GM12878 (cell line): ENCODE results near the gene WWOX. TPM values are rescaled to one million over a fixed set of nuclear protein-coding genes. Genes with fewer than 3 reads are reported as not detected.

Experiments used
- ATAC-seq: fragments of 200-7000 bp; cut with Tn5 transposase; 3 replicates; pipeline ENCODE4 v1.9.1; 2020; ENCODE audit warnings: mild to moderate bottlenecking, moderate library complexity
- BruUV-seq: library from RNA; stranded (reverse); fragments of 400-500 nt; replicated peaks from 2 replicates; lab custom pipeline; 2021; lab: Mats Ljungman, UMichigan
- CTCF ChIA-PET: fragments of 300-600 bp; sonication (Branson Sonifier 250); formaldehyde crosslinking; extraction: SDS; loops from one replicate; lab custom pipeline; 2021; ENCODE audit warnings: inconsistent platforms; lab: Yijun Ruan, JAX
- POLR2A ChIA-PET: fragments of 350-600 bp; formaldehyde crosslinking; extraction: SDS; loops from one replicate; lab custom pipeline; 2021; ENCODE audit warnings: inconsistent platforms; lab: Charles Lee
- RAD21 ChIA-PET: fragments of 300-600 bp; sonication (Branson Sonifier 250); formaldehyde crosslinking; loops from one replicate; lab custom pipeline; 2023; ENCODE audit warnings: antibody characterized with exemption; ENCODE audit not compliant: unreplicated experiment; lab: Charles Lee
- SMC1A ChIA-PET: fragments of 300-600 bp; sonication (Branson Sonifier 250); formaldehyde crosslinking; loops from one replicate; lab custom pipeline; 2023; ENCODE audit not compliant: unreplicated experiment, uncharacterized antibody; lab: Charles Lee
- DNase-seq: peaks from one replicate; pipeline ENCODE4 v3.0.0-alpha.2; 2011; ENCODE audit warnings: low read depth, low spot score
- FAIRE-seq: peaks from 3 replicates; lab custom pipeline; 2011; peaks lifted over from hg19 to GRCh38; lab: Jason Lieb, UNC
- H2AFZ ChIP-seq: 2 replicates; pipeline ENCODE4 v1.6.0; 2011; ENCODE audit warnings: low read depth, low read length, control low read depth; ENCODE audit not compliant: control insufficient read depth
- H3K27ac ChIP-seq: 2 replicates; pipeline ENCODE4 v1.5.1; 2011; ENCODE audit warnings: control low read depth; ENCODE audit not compliant: control insufficient read depth, insufficient read depth
- H3K27me3 ChIP-seq, 2 experiments: replicated peaks in 1 of 2; 2 replicates each; pipeline versions ENCODE4 v1.6.0 to v1.6.1; 2011; ENCODE audit warnings: low read length in 1 of 2; ENCODE audit not compliant: control insufficient read depth in 2 of 2, insufficient read depth in 2 of 2
- H3K36me3 ChIP-seq, 2 experiments: 2 replicates each; pipeline ENCODE4 v1.5.1; 2011; ENCODE audit warnings: low read length in 1 of 2; ENCODE audit not compliant: control insufficient read depth in 2 of 2, insufficient read depth in 2 of 2
- H3K4me1 ChIP-seq: 2 replicates; pipeline ENCODE4 v1.6.1; 2011; ENCODE audit warnings: mild to moderate bottlenecking, low read length, moderate library complexity, mixed read lengths; ENCODE audit not compliant: control insufficient read depth, insufficient read depth
- H3K4me2 ChIP-seq: 2 replicates; pipeline ENCODE4 v1.6.0; 2011; ENCODE audit warnings: control low read depth; ENCODE audit not compliant: control insufficient read depth, insufficient read depth
- H3K4me3 ChIP-seq: fragments of 200-600 bp; sonication (generic); 2 replicates; pipeline ENCODE4 v1.5.1; 2016
- H3K79me2 ChIP-seq: 2 replicates; pipeline ENCODE4 v1.6.0; 2011; ENCODE audit warnings: low read length; ENCODE audit not compliant: control insufficient read depth, insufficient read depth
- H3K9ac ChIP-seq: 2 replicates; pipeline ENCODE4 v1.8.0; 2011; ENCODE audit warnings: low read length, control low read depth, mixed read lengths; ENCODE audit not compliant: control insufficient read depth, insufficient read depth
- H3K9me3 ChIP-seq: replicated peaks from 3 replicates; pipeline ENCODE4 v1.5.1; 2011; ENCODE audit warnings: mild to moderate bottlenecking, low read length; ENCODE audit not compliant: control insufficient read depth, insufficient read depth
- H4K20me1 ChIP-seq: 2 replicates; pipeline ENCODE4 v1.6.0; 2011; ENCODE audit not compliant: control insufficient read depth, insufficient read depth
- CHD1 ChIP-seq: IDR thresholded peaks from 2 replicates; pipeline ENCODE4 v1.6.1; 2012; ENCODE audit warnings: low read depth, low read length, improper control_type of control experiment
- EZH2 ChIP-seq: IDR thresholded peaks from 2 replicates; pipeline ENCODE4 v1.6.1; 2012; ENCODE audit warnings: low read depth, mild to moderate bottlenecking, control low read depth, inconsistent platforms, low read length, borderline replicate concordance; ENCODE audit not compliant: control insufficient read depth
- FOXK2 ChIP-seq: fragments of 450-650 bp; IDR thresholded peaks from 2 replicates; pipeline ENCODE4 v1.6.1; 2017; ENCODE audit warnings: mild to moderate bottlenecking, moderate library complexity
- IRF3 ChIP-seq: fragments of 450-650 bp; IDR thresholded peaks from 2 replicates; pipeline ENCODE4 v1.6.1; 2014; ENCODE audit warnings: mild to moderate bottlenecking
- IRF4 ChIP-seq: IDR thresholded peaks from 2 replicates; pipeline ENCODE4 v1.6.1; 2011; ENCODE audit warnings: low read depth, low read length
- JUNB ChIP-seq: IDR thresholded peaks from 2 replicates; pipeline ENCODE4 v1.6.1; 2016; ENCODE audit warnings: antibody characterized with exemption, mild to moderate bottlenecking
- MAX ChIP-seq: IDR thresholded peaks from 2 replicates; pipeline ENCODE4 v1.6.1; 2012; ENCODE audit warnings: low read depth, low read length, improper control_type of control experiment
- PML ChIP-seq: IDR thresholded peaks from 2 replicates; pipeline ENCODE4 v1.6.1; 2012; ENCODE audit warnings: low read length, inconsistent platforms
- POLR2AphosphoS2 ChIP-seq: IDR thresholded peaks from 2 replicates; pipeline ENCODE4 v1.6.1; 2011; ENCODE audit warnings: low read depth, mild to moderate bottlenecking, low read length, improper control_type of control experiment, moderate library complexity
- RELB ChIP-seq: fragments of 450-650 bp; IDR thresholded peaks from 2 replicates; pipeline ENCODE4 v1.6.1; 2017; ENCODE audit warnings: low read depth, mild to moderate bottlenecking, moderate library complexity
- SREBF2 ChIP-seq: IDR thresholded peaks from 2 replicates; pipeline ENCODE4 v1.6.1; 2012; ENCODE audit warnings: mild to moderate bottlenecking, low read length
- STAT3 ChIP-seq: IDR thresholded peaks from 2 replicates; pipeline ENCODE4 v1.6.1; 2011; ENCODE audit warnings: low read depth, low read length, improper control_type of control experiment
- SUZ12 ChIP-seq: fragments of 200-600 bp; sonication (generic); IDR thresholded peaks from one replicate; pipeline ENCODE4 v1.6.1; 2018; ENCODE audit warnings: antibody characterized with exemption, mild to moderate bottlenecking; ENCODE audit not compliant: unreplicated experiment
- TBL1XR1 ChIP-seq: IDR thresholded peaks from 2 replicates; pipeline ENCODE4 v1.6.1; 2012; ENCODE audit warnings: low read depth, low read length, improper control_type of control experiment
- TCF7 ChIP-seq: IDR thresholded peaks from 2 replicates; pipeline ENCODE4 v1.6.1; 2014; ENCODE audit warnings: antibody characterized with exemption, borderline replicate concordance
- WRNIP1 ChIP-seq: IDR thresholded peaks from 2 replicates; pipeline ENCODE4 v1.6.1; 2011; ENCODE audit warnings: low read depth, low read length, improper control_type of control experiment, borderline replicate concordance
- YBX1 ChIP-seq: fragments of 450-650 bp; IDR thresholded peaks from 2 replicates; pipeline ENCODE4 v1.6.1; 2016; ENCODE audit warnings: antibody characterized with exemption
- ZBTB33 ChIP-seq: fragments of 450-650 bp; IDR thresholded peaks from 2 replicates; pipeline ENCODE4 v1.6.1; 2017; ENCODE audit warnings: mild to moderate bottlenecking
- WGBS: methylation state at CpG from one replicate; pipeline ENCODE4 v1.1.6; 2016; ENCODE audit warnings: low lambda C conversion rate; ENCODE audit not compliant: insufficient replicate concordance, insufficient coverage; ENCODE audit errors: missing lambda C conversion rate; 5-methylcytosine and 5-hydroxymethylcytosine counted together
- in situ Hi-C: fragments of 300-500 bp; cut with MboI; formaldehyde crosslinking; loops from 9 replicates; pipeline ENCODE4 v1.14.3; 2018; ENCODE audit warnings: mixed read lengths
- intact Hi-C: fragments of 100-400 bp; cut with micrococcal nuclease; formaldehyde crosslinking; loops from one replicate; pipeline ENCODE4 v1.14.2; 2022; ENCODE audit not compliant: unreplicated experiment
- polyA plus RNA-seq, 11 experiments: library from polyadenylated mRNA; depleted of rRNA in 4 of 11; unstranded in 6 of 11; stranded (reverse) in 5 of 11; fragments of >200 nt; fragmentation: Nextera tagmentation in 4 of 11; fragmentation: Illumina TruSeq in 1 of 11; extraction: Ambion mirVana in 4 of 11; extraction: Trizol in 1 of 11; gene quantifications; 1 replicate in 1 of 11; 2 replicates in 10 of 11; pipeline versions ENCODE4 v1.2.1 to v1.2.3, GENCODE V29; 2011 to 2016; ENCODE audit warnings: inconsistent platforms in 2 of 11, missing spikeins in 2 of 11, low read depth in 1 of 11
- total RNA-seq, 4 experiments: library from RNA; depleted of rRNA in 3 of 4; stranded (reverse); fragments of >200 nt in 3 of 4; fragmentation: Illumina TruSeq in 1 of 4; extraction: Trizol in 1 of 4; gene quantifications; 2 replicates each; pipeline versions ENCODE4 v1.2.1 to v1.2.3, GENCODE V29; 2013 to 2021

WWOX gene
- total and polyA plus RNA-seq, 10 of the 15 experiments (the other 5 are each of a cell fraction or from before 2014, with no cell fraction given), result 2.8 to 24.4 (median 17.8) TPM

GRCh38 chr16:78593352-78593751 is 493.9 kb downstream of the WWOX start (continued):
- TF ChIP-seq SUZ12, result no peak
- no peak for TF ChIP-seq EZH2

GRCh38 chr16:78594191-78594590 is 494.7 kb downstream of the WWOX start:
- 49% methylated on average over 7 of the region's 7 CpGs for WGBS
- Histone ChIP-seq H3K9ac (no peak overlapping the region), H2AFZ (no peak overlapping the region), H3K27ac (no peak overlapping the region), H3K9me3 (no peaks in the 10 kb centered on the region), H3K4me1 (no peaks in the 10 kb centered on the region), H3K36me3 (no peaks in the 10 kb centered on the region), H3K27me3 (no peaks in the 10 kb centered on the region), H3K79me2 (no peaks in the 10 kb centered on the region), H3K4me2 (no peak overlapping the region), H4K20me1 (no peaks in the 10 kb centered on the region), H3K4me3 (no peak overlapping the region)
- no peak for ATAC-seq
- FAIRE-seq, result no peak
- no peak for TF ChIP-seq MAX
- TF ChIP-seq POLR2AphosphoS2, result no peak
- no peak for TF ChIP-seq PML
- no peak for TF ChIP-seq SREBF2
- TF ChIP-seq ZBTB33, result no peak
- TF ChIP-seq JUNB, result no peak
- no peak for TF ChIP-seq CHD1
- TF ChIP-seq TBL1XR1, result no peak
- TF ChIP-seq IRF4, result no peak
- no peak for TF ChIP-seq FOXK2
- TF ChIP-seq TCF7, result no peak
- TF ChIP-seq STAT3, result no peak
- no peak for TF ChIP-seq WRNIP1
- TF ChIP-seq IRF3, result no peak
- no peak for TF ChIP-seq YBX1
- no peak for TF ChIP-seq RELB
- RAD21 ChIA-PET, result no interaction called here
- CTCF ChIA-PET, result no interaction called here
- no TSS peak for BruUV-seq
- in situ Hi-C loops (no loop called here), intact Hi-C loops (no loop called here)
- SMC1A ChIA-PET, result no interaction called here
- DNase-seq, result no peak
- POLR2A ChIA-PET, result no interaction called here
